Hepatocyte (in vitro differentiated cells): ENCODE results near the gene RNF113A.

Source experiments
- CTCF ChIP-seq: fragments of 200-600 bp; sonication (generic); IDR thresholded peaks from 2 replicates; pipeline ENCODE4 v1.5.1; 2016; ENCODE audit warnings: antibody characterized with exemption, mild to moderate bottlenecking; ENCODE audit not compliant: poor library complexity
- EZH2 ChIP-seq: fragments of 200-600 bp; sonication (generic); IDR thresholded peaks from 2 replicates; pipeline ENCODE4 v1.6.1; 2016; ENCODE audit warnings: antibody characterized with exemption, mild to moderate bottlenecking, borderline replicate concordance

GRCh38 chrX:119880076-119880475 is 8.5 kb upstream of the RNF113A start:
- no peak for TF ChIP-seq CTCF
- no peak for TF ChIP-seq EZH2
